Islet of Langerhans (tissue), 1 donor: ENCODE results near the gene NPHP3.

Experiments
- FAIRE-seq: peaks from one replicate; lab custom pipeline; 2011; peaks lifted over from hg19 to GRCh38; lab: Jason Lieb, UNC

Gene NPHP3

DNA sequence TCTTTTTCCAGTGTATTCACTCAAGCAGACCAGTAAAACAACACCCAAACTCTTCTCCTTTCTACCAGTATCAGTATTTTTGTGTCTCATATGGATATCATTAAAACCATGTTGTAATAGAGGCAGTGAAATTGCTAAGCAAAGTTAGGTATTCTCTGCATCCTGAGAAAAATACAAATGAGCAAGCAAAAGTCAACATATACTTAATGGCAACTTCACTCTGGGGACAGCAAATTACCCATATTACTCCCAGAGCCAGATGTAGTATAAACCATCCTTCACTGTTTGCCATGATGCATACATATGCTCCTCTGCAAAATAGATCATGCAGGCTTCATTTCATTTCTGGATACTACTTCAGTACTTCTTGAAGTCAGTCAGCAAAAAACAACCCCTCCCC lies 40.0 kb downstream of the NPHP3 start:
- FAIRE-seq, result no peak

DNA sequence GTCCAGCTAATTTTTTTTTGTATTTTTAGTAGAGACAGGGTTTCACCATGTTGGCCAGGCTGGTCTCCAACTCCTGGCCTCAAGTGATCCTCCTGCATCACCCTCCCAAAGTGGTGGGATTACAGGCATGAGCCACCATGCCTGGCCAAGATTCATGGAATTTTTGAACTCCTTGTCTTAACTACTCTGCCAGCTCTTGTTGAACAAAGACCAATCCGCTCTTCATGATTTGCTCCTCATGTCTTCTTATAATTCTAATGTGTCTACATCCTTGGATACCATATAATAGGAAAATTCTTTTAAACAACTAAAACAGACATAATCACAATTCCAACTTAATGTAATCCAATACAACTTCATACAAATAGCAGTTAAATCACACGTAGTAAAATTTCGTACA lies 40.8 kb downstream of the NPHP3 start:
- FAIRE-seq, result no peak

DNA sequence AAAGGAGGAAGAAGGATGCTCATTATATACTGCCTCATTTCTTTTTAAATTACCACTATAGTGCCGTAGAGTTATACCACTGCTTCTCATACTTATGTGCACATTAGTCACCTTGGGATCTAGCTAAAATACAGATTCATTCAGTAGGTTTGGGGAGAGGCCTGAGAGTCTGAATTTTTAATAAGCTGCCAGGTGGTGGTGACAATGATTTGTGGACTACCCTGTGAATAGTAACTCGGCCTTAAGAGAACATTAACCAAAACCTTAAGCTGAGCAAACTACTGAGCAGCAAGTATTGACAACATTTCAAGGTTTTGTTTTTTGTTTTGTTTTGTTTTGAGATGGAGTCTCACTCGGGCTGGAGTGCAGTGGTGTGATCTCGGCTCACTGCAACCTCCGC lies 42.3 kb downstream of the NPHP3 start:
- FAIRE-seq, result no peak

DNA sequence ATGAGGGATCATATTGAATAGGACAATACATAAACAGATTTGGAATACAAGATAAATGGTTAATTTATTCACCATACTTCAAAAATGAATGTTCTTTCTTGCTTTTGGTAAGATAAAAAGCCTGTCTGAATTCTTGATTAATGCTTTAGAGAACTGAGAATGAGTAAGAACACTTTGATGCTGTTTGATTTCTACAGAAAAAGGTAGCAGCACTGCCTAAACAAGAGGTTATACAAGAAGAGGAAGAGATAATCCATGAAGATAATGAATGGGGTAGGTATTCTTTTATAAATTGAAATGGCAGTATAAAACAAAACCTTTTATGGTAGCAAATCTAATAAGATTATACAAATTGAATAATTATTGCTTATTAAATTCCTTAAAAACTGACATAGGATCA lies 46.8 kb downstream of the NPHP3 start:
- no peak for FAIRE-seq

DNA sequence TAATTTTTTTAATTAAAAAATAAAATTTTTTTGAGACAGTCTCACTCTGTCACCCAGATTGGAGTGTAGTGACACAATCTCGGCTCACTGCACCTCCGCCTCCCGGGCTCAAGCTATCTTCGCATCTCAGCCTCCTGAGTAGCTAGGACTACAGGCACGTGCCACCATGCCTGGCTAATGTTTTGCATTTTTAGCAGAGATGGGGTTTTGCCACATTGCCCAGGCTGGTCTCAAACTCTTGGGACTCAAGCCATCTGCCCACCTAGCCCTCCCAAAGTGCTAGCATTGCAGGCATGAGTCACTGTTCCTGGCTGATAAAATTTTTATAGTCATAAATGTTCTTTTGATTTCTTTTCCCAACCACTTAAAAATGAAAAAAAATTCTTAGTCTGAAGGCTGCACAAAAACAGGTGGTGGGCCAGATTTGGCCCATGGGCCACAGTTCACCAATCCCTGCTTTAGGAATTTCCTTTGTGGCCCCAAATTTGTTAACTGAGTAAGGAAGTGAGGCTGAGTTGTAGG lies 52.9 kb downstream of the NPHP3 start:
- FAIRE-seq, result no peak

DNA sequence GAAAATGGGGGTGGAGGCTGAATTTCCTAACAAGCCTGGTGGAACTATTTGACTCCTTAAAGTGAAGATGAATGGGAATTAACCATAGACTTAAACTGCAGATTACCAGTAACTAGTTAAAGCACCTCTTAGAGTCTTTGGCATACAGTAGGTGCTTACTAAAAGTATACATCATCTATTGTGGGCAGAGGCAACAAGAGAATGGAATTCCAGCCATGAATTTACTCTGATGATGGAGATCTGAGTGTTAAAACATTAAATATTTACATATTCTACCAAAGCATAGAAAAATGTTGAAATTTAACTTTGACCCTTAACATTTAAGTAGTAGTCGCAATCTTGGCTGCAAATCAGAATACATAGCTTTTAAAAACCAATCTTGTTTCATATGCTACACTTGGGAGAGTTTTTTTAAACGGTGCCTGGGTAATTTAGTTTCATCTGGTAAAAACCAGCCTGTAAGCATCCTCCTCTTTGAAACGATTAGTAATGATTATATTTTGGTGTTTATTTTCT lies 56.9 kb downstream of the NPHP3 start:
- FAIRE-seq, result no peak

DNA sequence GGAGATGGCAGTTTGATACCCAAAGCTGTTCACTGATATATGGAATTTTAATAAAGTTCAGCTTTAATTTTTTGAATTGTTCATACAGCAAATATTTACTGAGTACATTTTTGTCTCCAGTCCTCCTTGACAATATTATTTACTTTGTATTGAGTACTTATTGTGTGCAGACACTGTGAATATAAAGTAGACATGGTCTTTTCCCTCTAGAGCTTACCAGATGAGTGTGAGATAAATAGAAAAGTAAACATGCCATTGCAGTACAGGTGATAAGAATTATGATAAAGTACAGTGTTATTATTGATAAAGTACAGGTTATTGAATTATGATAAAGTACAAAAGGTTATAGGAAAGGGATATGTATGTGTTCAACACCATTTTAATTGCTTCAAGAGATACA lies 60.0 kb downstream of the NPHP3 start:
- no peak for FAIRE-seq

DNA sequence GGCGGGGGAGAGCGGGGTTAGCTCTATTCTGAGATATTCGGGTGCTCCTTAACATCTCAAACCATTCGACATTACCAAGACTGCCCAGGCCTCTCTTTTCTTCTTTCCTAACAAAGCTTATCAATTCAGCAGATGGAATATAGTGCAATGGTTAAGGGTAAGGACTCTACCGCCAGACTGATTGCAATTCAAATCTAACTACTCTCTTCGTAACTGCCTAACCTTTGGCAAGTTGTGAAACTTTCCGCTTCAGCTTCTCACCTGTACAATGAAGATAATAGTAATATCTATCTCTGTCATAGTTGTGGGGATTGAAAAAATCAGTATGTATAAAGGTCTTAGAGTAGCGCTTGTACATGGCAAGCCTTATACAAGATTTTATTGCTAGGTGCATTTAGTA lies 61.1 kb downstream of the NPHP3 start:
- FAIRE-seq, result no peak

DNA sequence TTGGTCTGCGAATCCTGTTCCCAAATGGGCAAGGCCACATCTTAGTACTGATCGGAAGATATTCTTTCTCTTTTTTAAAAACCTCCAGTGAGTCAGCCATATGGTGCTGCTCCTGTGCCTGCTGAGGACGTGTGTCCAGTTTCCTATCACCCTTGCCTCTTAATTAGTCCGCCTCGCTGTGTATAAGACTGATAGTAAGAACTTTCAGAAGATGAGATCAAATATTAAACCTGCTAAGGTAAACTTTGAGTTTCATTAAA lies 61.5 kb downstream of the NPHP3 start:
- FAIRE-seq, result no peak

DNA sequence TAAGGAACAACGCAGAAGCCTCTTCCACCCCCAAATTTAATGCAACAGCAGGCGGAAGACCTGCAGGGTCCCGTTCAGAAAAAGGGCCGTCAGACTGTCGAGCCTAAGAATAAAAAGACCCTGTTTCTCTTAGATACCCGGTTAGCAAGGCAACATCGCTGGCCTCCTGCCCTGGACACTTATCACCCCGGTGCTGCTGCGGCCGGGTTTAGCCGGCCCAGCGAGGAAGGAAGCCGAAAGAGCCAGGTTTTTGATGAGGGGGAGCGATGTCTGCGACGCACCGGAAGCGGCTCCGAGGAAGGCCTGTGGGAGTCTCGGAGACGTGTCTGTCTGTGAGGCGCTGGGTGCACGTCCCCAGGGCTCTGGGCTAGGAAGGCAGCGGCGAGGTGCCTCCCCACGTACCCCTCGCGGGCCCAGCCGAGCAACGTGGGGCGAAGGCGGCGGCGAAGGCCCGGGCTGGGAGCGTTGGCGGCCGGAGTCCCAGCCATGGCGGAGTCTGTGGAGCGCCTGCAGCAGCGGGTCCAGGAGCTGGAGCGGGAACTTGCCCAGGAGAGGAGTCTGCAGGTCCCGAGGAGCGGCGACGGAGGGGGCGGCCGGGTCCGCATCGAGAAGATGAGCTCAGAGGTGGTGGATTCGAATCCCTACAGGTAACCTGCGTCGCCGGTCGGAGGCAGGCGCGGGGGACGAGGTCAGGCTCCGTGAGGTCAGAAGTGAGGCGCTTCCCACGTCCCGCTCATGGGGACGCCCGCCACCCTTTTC lies 62.0 kb downstream of the NPHP3 start, which contains the start of gene UBA5:
Gene UBA5, plus strand, starts transcription at position 278 of the 759 bp plus-strand sequence. Its CDS starts 209 bp downstream, at position 487.
- FAIRE-seq, result no peak

DNA sequence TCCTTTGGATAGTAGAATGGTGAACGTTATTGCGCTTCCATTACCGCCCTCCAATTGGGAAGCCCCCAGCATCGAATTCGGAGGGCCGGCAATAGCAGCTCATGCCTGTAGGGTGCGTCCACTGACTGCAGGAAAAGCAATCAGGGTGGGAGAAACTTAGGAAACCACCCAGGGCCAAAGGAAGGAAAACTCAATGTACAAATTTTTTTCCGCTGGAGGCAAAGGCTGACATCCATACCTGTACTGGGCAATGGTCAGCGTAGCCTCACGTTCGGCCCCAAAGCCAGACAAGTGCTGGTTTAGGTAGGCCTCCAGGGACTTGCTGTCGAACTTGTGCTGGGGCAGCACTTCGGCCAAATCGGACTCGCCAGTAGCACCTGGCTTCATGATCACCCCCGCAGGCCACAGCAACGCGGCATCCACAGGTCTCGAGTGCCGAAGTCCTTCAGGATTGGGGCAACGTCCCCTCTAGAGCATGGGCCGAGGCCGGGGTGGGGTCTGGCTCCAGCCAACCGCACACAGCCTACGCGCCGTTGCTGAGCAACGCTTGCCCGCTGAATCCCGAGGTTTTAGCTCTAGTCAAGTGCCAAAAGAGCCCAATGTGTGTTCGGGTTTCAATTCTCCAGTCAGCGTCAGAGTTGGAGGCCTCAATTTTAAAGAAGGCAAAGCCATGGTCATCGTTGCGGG lies 62.7 kb downstream of the NPHP3 start, which contains the start of gene ACAD11:
Gene ACAD11, minus strand, starts transcription at position 445 of the 687 bp plus-strand sequence. Its CDS starts 58 bp downstream, at position 387.
- FAIRE-seq, result no peak

DNA sequence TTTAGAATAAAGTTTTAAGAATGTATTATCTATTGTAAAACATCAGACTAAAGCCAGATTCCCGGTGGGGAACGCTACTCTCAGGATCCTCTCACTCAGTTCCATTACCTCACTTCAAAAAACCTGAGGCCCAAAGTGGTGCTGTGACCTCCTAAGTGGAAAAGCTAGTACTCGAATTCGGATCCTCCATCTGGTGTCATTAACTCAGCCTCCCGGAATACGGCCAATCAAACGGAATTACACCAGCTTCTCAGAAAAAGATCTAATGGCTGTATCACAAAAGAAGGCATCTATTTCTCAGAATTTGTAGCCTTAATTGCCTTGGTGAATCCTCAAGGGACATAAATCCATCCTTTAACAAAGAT lies 63.2 kb downstream of the NPHP3 start:
- no peak for FAIRE-seq

DNA sequence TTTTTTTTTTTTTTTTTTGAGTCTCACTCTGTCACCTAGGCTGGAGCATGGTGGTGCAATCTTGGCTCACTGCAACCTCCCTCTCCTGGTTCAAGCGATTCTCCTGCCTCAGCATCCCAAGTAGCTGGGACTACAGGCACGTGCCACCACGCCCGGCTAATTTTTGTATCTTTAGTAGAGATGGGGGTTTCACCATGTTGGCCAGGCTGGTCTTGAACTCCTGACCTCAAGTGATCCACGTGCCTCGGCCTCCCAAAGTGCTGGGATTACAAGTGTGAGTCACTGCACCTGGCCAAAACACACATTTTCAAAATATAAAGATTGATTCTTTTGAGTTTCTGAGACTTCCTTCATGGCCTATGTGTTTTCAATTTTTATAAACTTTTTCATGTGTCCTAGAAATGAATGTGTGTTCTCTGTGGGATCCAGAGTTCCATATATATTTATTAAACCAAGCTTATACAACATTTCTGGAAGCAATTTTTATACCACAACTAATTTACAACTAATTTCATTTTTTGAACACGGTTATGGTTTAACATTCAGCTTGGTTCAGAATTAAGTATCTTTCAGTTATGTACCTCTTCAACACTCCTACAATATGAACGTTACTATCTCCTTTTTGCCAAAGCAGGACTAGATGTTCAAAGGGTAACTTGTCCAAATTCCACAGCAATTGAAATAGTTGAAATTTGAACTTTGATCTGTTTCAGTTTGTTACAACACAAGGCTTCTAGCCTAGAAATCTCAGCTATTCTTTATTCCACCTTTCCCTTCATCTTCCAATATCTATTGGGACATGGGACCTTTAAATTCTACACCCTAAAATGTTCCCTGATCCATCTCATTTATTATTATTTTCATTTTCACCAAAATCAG lies 64.1 kb downstream of the NPHP3 start:
- FAIRE-seq, result no peak

DNA sequence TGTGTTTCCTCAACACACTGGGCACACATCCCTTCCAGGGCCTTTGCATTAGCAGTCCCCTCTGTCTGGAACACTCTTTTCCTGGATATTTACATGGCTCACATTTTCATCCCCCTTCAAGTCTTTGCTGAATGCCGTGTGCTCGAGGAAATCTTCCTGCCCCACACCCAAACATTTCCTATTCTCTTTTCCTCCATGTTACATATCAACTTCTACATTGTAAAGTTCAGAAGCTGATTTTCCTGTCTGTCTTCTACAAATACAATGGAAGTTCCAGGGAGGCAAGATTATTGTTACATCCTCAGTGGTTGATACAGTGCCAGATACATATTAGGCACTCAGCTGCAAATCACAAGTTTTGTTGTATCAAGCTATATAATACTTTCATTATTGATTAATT lies 66.7 kb downstream of the NPHP3 start:
- FAIRE-seq, result no peak

DNA sequence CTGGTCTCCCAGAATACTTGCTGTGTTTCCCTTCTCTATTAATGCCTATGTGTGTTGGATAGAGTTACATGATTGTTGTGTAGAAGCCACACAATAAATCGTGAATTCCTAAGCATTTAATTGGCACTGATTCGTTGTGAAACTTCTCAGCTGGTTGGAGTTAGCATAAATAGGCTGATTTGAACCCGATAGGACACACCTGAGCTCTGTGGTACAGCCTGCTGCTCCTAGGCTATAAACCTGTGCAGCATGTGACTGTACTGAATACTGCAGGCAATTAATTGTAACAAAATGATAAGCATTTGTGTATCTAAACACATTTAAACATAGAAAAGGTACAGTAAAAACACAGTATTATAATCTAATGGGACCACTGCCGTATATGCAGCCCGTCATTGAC lies 67.5 kb downstream of the NPHP3 start:
- FAIRE-seq, result no peak

DNA sequence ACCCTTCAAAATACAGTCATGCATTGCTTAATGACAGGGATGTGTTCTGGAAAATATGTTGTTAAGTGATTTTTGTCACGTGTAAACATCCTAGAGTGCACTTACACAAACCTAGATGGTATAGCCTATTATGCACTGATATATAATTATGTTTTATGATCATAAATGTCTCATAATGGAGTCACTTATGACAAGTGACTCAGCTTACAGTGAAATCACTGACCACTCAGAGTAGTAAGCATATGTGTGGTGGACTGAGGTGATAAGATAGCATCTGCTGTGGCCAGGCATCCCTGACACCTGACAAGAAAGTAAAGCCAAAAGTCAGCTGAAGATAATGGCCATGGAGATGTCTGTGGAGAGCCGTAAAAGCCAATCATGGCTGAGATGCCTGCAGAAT lies 68.0 kb downstream of the NPHP3 start:
- no peak for FAIRE-seq

DNA sequence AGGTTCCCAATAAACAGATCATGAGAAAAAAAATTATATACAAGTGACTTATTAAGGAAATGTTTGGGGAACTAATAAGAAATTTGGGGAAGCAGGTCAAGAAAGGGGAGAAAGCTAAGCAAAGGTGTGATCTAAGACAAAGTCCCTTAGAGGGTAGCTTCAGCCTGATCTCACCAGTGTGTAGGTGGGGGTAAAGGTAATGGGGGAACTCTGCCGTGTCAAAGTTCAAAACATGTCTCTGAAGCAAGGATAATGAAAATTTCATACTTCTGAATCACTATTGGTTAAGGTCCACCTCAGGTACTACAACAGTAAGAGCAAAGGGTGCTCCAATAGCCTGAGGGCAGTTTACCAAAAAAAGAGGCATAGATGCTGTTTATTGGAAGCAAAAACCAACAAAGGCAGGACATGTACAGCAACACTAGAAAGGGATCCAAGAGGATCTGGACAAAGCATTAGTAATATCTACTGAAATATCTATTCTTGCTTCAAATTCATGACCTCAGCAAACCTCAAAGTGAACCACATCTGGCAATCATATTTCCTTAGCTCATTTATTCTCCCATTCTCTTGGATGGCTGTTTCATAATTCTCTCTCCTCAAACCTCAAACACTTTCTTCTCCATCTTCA lies 69.5 kb downstream of the NPHP3 start:
- FAIRE-seq, result no peak

DNA sequence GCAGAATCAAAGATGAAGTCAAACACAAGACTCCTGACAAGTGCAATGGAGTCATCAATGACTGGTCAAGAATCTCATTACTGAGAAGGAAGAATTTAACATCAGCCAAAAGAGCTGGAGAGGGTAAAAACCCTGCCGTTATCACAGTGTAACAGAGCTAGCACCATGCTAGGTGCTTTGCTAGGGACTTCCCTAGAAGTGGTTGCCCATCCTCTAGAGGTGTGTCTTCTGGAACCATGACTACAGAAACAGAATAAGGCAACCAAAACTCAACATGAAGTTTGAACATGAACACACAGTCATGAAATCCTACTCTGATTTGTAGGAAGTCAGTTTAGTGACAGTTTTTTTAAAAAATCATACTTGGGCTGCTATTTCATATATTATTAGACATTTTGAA lies 72.1 kb downstream of the NPHP3 start:
- no peak for FAIRE-seq

DNA sequence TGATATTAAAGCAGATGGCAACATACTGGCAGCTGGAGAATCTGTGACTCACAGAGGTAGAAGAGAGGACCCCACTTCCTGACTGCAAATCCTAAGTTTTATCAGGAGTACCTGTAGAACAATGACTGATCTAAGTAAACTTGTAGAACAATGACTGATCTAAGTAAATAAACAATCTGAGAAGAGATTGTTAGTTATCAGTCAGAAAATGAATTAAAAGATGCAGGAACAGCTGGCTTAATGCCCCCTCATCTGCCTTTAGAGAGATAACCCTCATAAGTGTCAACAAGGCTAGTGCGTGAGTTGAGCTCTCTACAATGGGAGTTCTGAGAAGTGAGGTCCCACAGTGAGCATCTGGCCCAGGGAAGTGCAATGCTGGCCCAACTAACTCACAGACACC lies 77.2 kb downstream of the NPHP3 start:
- FAIRE-seq, result no peak

DNA sequence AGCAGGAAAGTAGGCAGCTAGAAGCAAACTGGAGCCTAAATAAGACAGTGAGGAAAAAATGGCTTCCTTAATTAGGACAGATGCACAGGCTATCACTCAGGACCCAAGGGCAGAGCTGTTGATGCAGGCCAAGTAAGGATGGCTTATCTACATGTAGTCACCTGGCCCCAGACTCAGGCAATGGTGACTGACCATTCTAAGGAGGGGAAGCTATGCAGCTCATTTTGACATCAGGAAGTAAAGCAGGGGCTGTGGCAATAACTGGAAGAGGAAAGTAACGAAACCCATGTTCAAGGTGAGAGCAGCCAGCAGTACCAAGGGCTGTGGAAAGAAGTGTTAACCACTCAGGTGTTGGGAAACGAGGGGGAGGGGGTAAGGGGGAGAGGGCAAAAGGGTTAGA lies 78.8 kb downstream of the NPHP3 start:
- no peak for FAIRE-seq

DNA sequence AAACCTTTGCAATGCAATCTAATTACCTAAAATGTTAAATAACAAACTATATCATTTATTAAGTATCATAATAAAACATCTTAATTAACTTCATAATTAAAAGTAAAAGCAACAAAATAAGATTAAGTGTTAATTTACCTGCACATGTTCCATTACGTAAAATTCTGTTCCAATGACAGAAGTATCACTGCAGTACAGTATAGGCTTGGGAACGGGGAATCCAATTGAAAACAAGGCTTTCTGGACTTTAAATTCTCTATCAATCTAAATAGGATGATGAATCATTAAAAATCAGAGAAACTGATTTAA lies 79.7 kb downstream of the NPHP3 start:
- FAIRE-seq, result no peak

DNA sequence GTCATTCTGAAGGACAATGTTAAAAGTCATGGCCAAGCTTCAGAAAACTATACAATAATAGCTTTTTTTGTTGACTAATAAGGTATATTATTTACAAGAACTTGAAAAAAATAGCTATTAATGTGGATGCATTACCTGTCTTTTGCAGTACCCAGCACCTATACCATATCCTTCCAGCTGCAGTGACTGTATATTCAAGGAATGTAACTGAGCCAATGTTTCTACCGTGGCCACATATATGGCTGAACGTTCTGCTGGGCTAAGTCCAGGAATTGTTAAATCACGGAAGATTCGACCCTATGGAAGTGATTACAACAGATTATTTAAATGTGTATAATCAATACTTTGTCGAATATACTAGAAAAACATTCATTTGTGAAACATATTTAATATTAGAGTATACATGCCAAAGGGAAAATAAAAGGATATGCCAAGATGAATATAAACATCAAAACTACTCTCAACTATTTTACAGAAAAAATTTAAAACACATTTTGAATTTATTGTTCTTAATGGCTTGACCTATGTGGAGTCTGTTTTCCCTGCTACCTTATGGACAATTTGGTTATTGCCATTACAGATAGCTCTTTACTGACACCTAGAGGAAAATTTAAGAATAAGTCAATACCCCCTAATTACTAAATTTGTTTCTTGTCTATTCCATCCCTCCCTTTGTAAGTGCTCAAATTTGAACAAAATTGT lies 80.2 kb downstream of the NPHP3 start:
- peak; percentile 97 for FAIRE-seq
